ENCODE measurements around the gene LILRA5.

Gene LILRA5

GRCh38 chr19:54352546-54352945 is 39.6 kb upstream of the LILRA5 start:
- Histone ChIP-seq H3K79me1 (replicated peaks; ENCODE audit: low read length, poor library complexity, severe bottlenecking) (no peaks in the 10 kb centered on the region), H3K4ac (ENCODE audit: low read depth in 1 of 2, low read length in 2 of 2) (no peak overlapping the region), H4K8ac (ENCODE audit: low read length) (no peak overlapping the region), H3K14ac (ENCODE audit: low read length in 2 of 2) (no peak overlapping the region), H3K27ac (ENCODE audit: low read length, poor library complexity, severe bottlenecking) (no peak overlapping the region), H3K4me2 (ENCODE audit: low read length, poor library complexity, severe bottlenecking) (no peak overlapping the region), H3K18ac (ENCODE audit: low read depth in 1 of 2, low read length in 2 of 2) (no peak overlapping the region), H4K91ac (ENCODE audit: low read length) (no peak overlapping the region), H3K23ac (ENCODE audit: low read length in 2 of 2) (no peak overlapping the region), H3K9ac (ENCODE audit: low read length) (no peak overlapping the region), H2AFZ (ENCODE audit: low read depth, low read length) (no peak overlapping the region), H2BK12ac (ENCODE audit: low read length in 2 of 2) (no peak overlapping the region), H2BK5ac (ENCODE audit: low read depth, low read length, poor library complexity, severe bottlenecking) (no peak overlapping the region), H3K27me3 (ENCODE audit: control insufficient read depth in 1 of 2, insufficient read depth in 1 of 2, low read length in 2 of 2) (peaks cover 0 to 21% of the 10 kb centered on the region in 2 experiments), H3K36me3 (ENCODE audit: control insufficient read depth in 1 of 2, insufficient read depth in 2 of 2, low read depth in 1 of 2, low read length in 2 of 2) (no peaks in the 10 kb centered on the region), H3K4me1 (ENCODE audit: control insufficient read depth, insufficient read depth, low read depth, low read length) (no peaks in the 10 kb centered on the region), H3K4me3 (ENCODE audit: insufficient read depth in 1 of 2, low read depth in 1 of 2, low read length in 2 of 2) (no peak overlapping the region), H3K9me3 (ENCODE audit: control insufficient read depth, low read length) (no peaks in the 10 kb centered on the region), H2BK15ac (ENCODE audit: low read depth, poor library complexity, severe bottlenecking) (no peak overlapping the region), H2AK5ac (ENCODE audit: low read length, severe bottlenecking) (no peak overlapping the region), H2BK120ac (ENCODE audit: low read depth, low read length) (no peak overlapping the region)
- 59% methylated on average over 3 of the region's 3 CpGs for WGBS
- DNase-seq: no peak

GRCh38 chr19:54352041-54352440 is 39.1 kb upstream of the LILRA5 start:
- no peak overlapping the region for H3K23ac ChIP-seq (ENCODE audit: low read length in 2 of 2)
- H3K9ac ChIP-seq (ENCODE audit: low read length): no peak overlapping the region
- H3K4me3 ChIP-seq (ENCODE audit: insufficient read depth in 1 of 2, low read depth in 1 of 2, low read length in 2 of 2): no peak overlapping the region
- H3K79me1 ChIP-seq (replicated peaks; ENCODE audit: low read length, poor library complexity, severe bottlenecking): no peaks in the 10 kb centered on the region
- no peak overlapping the region for H4K8ac ChIP-seq (ENCODE audit: low read length)
- no peak overlapping the region for H2AK5ac ChIP-seq (ENCODE audit: low read length, severe bottlenecking)
- H2BK5ac ChIP-seq (ENCODE audit: low read depth, low read length, poor library complexity, severe bottlenecking): no peak overlapping the region
- no peak for DNase-seq
- H3K18ac ChIP-seq (ENCODE audit: low read depth in 1 of 2, low read length in 2 of 2): no peak overlapping the region
- H3K4me1 ChIP-seq (ENCODE audit: control insufficient read depth, insufficient read depth, low read depth, low read length): no peaks in the 10 kb centered on the region
- H3K27ac ChIP-seq (ENCODE audit: low read length, poor library complexity, severe bottlenecking): no peak overlapping the region
- WGBS: 65% methylated on average over 7 of the region's 7 CpGs
- H3K4ac ChIP-seq (ENCODE audit: low read depth in 1 of 2, low read length in 2 of 2): no peak overlapping the region
- H2BK12ac ChIP-seq (ENCODE audit: low read length in 2 of 2): no peak overlapping the region
- no peak overlapping the region for H2BK15ac ChIP-seq (ENCODE audit: low read depth, poor library complexity, severe bottlenecking)
- H3K14ac ChIP-seq (ENCODE audit: low read length in 2 of 2): no peak overlapping the region
- no peak overlapping the region for H4K91ac ChIP-seq (ENCODE audit: low read length)
- H3K36me3 ChIP-seq (ENCODE audit: control insufficient read depth in 1 of 2, insufficient read depth in 2 of 2, low read depth in 1 of 2, low read length in 2 of 2): no peaks in the 10 kb centered on the region
- H3K4me2 ChIP-seq (ENCODE audit: low read length, poor library complexity, severe bottlenecking): no peak overlapping the region
- H2AFZ ChIP-seq (ENCODE audit: low read depth, low read length): no peak overlapping the region
- no peaks in the 10 kb centered on the region for H3K9me3 ChIP-seq (ENCODE audit: control insufficient read depth, low read length)
- no peak overlapping the region for H2BK120ac ChIP-seq (ENCODE audit: low read depth, low read length)
- H3K27me3 ChIP-seq (ENCODE audit: control insufficient read depth in 1 of 2, insufficient read depth in 1 of 2, low read length in 2 of 2): peaks cover 0 to 21% of the 10 kb centered on the region in 2 experiments

- Histone ChIP-seq H3K4me1 (ENCODE audit: control insufficient read depth, insufficient read depth, low read depth, low read length) (no peaks in the 10 kb centered on the region), H3K27ac (ENCODE audit: low read length, poor library complexity, severe bottlenecking) (no peak overlapping the region), H3K4ac (ENCODE audit: low read depth in 1 of 2, low read length in 2 of 2) (no peak overlapping the region), H2BK15ac (ENCODE audit: low read depth, poor library complexity, severe bottlenecking) (no peak overlapping the region), H3K9ac (ENCODE audit: low read length) (no peak overlapping the region), H2BK120ac (ENCODE audit: low read depth, low read length) (no peak overlapping the region), H2BK5ac (ENCODE audit: low read depth, low read length, poor library complexity, severe bottlenecking) (no peak overlapping the region), H3K9me3 (ENCODE audit: control insufficient read depth, low read length) (no peaks in the 10 kb centered on the region), H2AK5ac (ENCODE audit: low read length, severe bottlenecking) (no peak overlapping the region), H4K8ac (ENCODE audit: low read length) (no peak overlapping the region), H3K4me3 (ENCODE audit: insufficient read depth in 1 of 2, low read depth in 1 of 2, low read length in 2 of 2) (no peak overlapping the region), H3K27me3 (ENCODE audit: control insufficient read depth in 1 of 2, insufficient read depth in 1 of 2, low read length in 2 of 2) (peaks cover 0 to 22% of the 10 kb centered on the region in 2 experiments), H3K36me3 (ENCODE audit: control insufficient read depth in 1 of 2, insufficient read depth in 2 of 2, low read depth in 1 of 2, low read length in 2 of 2) (no peaks in the 10 kb centered on the region), H3K4me2 (ENCODE audit: low read length, poor library complexity, severe bottlenecking) (no peak overlapping the region), H2AFZ (ENCODE audit: low read depth, low read length) (no peak overlapping the region), H3K23ac (ENCODE audit: low read length in 2 of 2) (no peak overlapping the region), H2BK12ac (ENCODE audit: low read length in 2 of 2) (no peak overlapping the region), H3K14ac (ENCODE audit: low read length in 2 of 2) (no peak overlapping the region), H4K91ac (ENCODE audit: low read length) (no peak overlapping the region), H3K18ac (ENCODE audit: low read depth in 1 of 2, low read length in 2 of 2) (no peak overlapping the region), H3K79me1 (replicated peaks; ENCODE audit: low read length, poor library complexity, severe bottlenecking) (no peaks in the 10 kb centered on the region)
- DNase-seq: no peak
- 91% methylated on average over 1 of the region's 2 CpGs for WGBS
Measured at GRCh38 chr19:54351474-54351873, 38.5 kb upstream of the LILRA5 start.

- peaks cover 0 to 20% of the 10 kb centered on the region in 2 experiments for H3K27me3 ChIP-seq (ENCODE audit: control insufficient read depth in 1 of 2, insufficient read depth in 1 of 2, low read length in 2 of 2)
- no peak overlapping the region for H4K91ac ChIP-seq (ENCODE audit: low read length)
- H3K79me1 ChIP-seq (replicated peaks; ENCODE audit: low read length, poor library complexity, severe bottlenecking): no peaks in the 10 kb centered on the region
- no peak overlapping the region for H3K4ac ChIP-seq (ENCODE audit: low read depth in 1 of 2, low read length in 2 of 2)
- H3K9ac ChIP-seq (ENCODE audit: low read length): no peak overlapping the region
- DNase-seq: no peak
- H2BK5ac ChIP-seq (ENCODE audit: low read depth, low read length, poor library complexity, severe bottlenecking): no peak overlapping the region
- H2AFZ ChIP-seq (ENCODE audit: low read depth, low read length): no peak overlapping the region
- H3K18ac ChIP-seq (ENCODE audit: low read depth in 1 of 2, low read length in 2 of 2): no peak overlapping the region
- H3K9me3 ChIP-seq (ENCODE audit: control insufficient read depth, low read length): no peaks in the 10 kb centered on the region
- no peak overlapping the region for H2AK5ac ChIP-seq (ENCODE audit: low read length, severe bottlenecking)
- no peak overlapping the region for H3K14ac ChIP-seq (ENCODE audit: low read length in 2 of 2)
- no peak overlapping the region for H2BK120ac ChIP-seq (ENCODE audit: low read depth, low read length)
- H4K8ac ChIP-seq (ENCODE audit: low read length): no peak overlapping the region
- H3K27ac ChIP-seq (ENCODE audit: low read length, poor library complexity, severe bottlenecking): no peak overlapping the region
- no peak overlapping the region for H2BK12ac ChIP-seq (ENCODE audit: low read length in 2 of 2)
- H3K4me2 ChIP-seq (ENCODE audit: low read length, poor library complexity, severe bottlenecking): no peak overlapping the region
- no peak overlapping the region for H2BK15ac ChIP-seq (ENCODE audit: low read depth, poor library complexity, severe bottlenecking)
- 86% methylated on average over 5 of the region's 6 CpGs for WGBS
- no peak overlapping the region for H3K4me3 ChIP-seq (ENCODE audit: insufficient read depth in 1 of 2, low read depth in 1 of 2, low read length in 2 of 2)
- no peaks in the 10 kb centered on the region for H3K36me3 ChIP-seq (ENCODE audit: control insufficient read depth in 1 of 2, insufficient read depth in 2 of 2, low read depth in 1 of 2, low read length in 2 of 2)
- H3K4me1 ChIP-seq (ENCODE audit: control insufficient read depth, insufficient read depth, low read depth, low read length): no peaks in the 10 kb centered on the region
- H3K23ac ChIP-seq (ENCODE audit: low read length in 2 of 2): no peak overlapping the region
Measured at GRCh38 chr19:54345938-54346386, 33.0 kb upstream of the LILRA5 start.
